Trophoblast cell (in vitro differentiated cells and primary cell): ENCODE results near the gene PLRG1.

Source experiments
- DNase-seq, 2 donors: peaks; one replicate each; pipeline ENCODE4 v3.0.0-alpha.2; 2016
- H2AFZ ChIP-seq: 2 replicates; pipeline ENCODE4 v1.6.1; 2013; ENCODE audit warnings: low read length, moderate library complexity, mild to moderate bottlenecking; ENCODE audit not compliant: insufficient read depth, poor library complexity
- H2AK5ac ChIP-seq: 2 replicates; pipeline ENCODE4 v1.6.1; 2013; ENCODE audit warnings: mild to moderate bottlenecking, low read length
- H2BK120ac ChIP-seq: 2 replicates; pipeline ENCODE4 v1.6.1; 2013; ENCODE audit warnings: low read length, mild to moderate bottlenecking, moderate library complexity; ENCODE audit not compliant: insufficient read depth, poor library complexity
- H2BK12ac ChIP-seq: 2 replicates; pipeline ENCODE4 v1.6.1; 2013; ENCODE audit warnings: mild to moderate bottlenecking, low read length, moderate library complexity
- H2BK5ac ChIP-seq: 2 replicates; pipeline ENCODE4 v1.6.1; 2013; ENCODE audit warnings: low read length, low read depth, moderate library complexity, mild to moderate bottlenecking; ENCODE audit not compliant: poor library complexity
- H3K14ac ChIP-seq: 2 replicates; pipeline ENCODE4 v1.6.1; 2013; ENCODE audit warnings: mild to moderate bottlenecking, low read length
- H3K18ac ChIP-seq: 2 replicates; pipeline ENCODE4 v1.6.1; 2013; ENCODE audit warnings: mild to moderate bottlenecking, low read length
- H3K23ac ChIP-seq: 2 replicates; pipeline ENCODE4 v1.6.1; 2013; ENCODE audit warnings: low read length
- H3K27ac ChIP-seq: 2 replicates; pipeline ENCODE4 v1.5.1; 2013; ENCODE audit warnings: low read depth, mild to moderate bottlenecking, inconsistent platforms, low read length, moderate library complexity
- H3K27me3 ChIP-seq: 2 replicates; pipeline ENCODE4 v1.6.1; 2013; ENCODE audit warnings: inconsistent platforms, mild to moderate bottlenecking, low read length, moderate library complexity; ENCODE audit not compliant: insufficient read depth
- H3K36me3 ChIP-seq, 2 experiments: 1 replicate in 1 of 2; 2 replicates in 1 of 2; pipeline ENCODE4 v1.6.1; 2013; ENCODE audit warnings: low read length in 2 of 2, mild to moderate bottlenecking in 2 of 2, moderate library complexity in 1 of 2; ENCODE audit not compliant: insufficient read depth in 2 of 2, control insufficient read depth in 1 of 2
- H3K4ac ChIP-seq: 2 replicates; pipeline ENCODE4 v1.6.1; 2013; ENCODE audit warnings: low read depth, mild to moderate bottlenecking, low read length, moderate library complexity
- H3K4me1 ChIP-seq, 2 experiments: 1 replicate in 1 of 2; 2 replicates in 1 of 2; pipeline ENCODE4 v1.6.1; 2013; ENCODE audit warnings: low read length in 2 of 2, mild to moderate bottlenecking in 2 of 2, moderate library complexity in 1 of 2; ENCODE audit not compliant: insufficient read depth in 2 of 2, control insufficient read depth in 1 of 2
- H3K4me2 ChIP-seq: 2 replicates; pipeline ENCODE4 v1.6.1; 2013; ENCODE audit warnings: inconsistent platforms, mild to moderate bottlenecking, low read length, moderate library complexity
- H3K4me3 ChIP-seq: 2 replicates; pipeline ENCODE4 v1.5.1; 2013; ENCODE audit warnings: mild to moderate bottlenecking, low read depth, low read length, inconsistent platforms
- H3K79me1 ChIP-seq: one replicate; pipeline ENCODE4 v1.6.1; 2013; ENCODE audit warnings: low read length
- H3K79me2 ChIP-seq: 2 replicates; pipeline ENCODE4 v1.6.1; 2013; ENCODE audit warnings: low read length, mild to moderate bottlenecking; ENCODE audit not compliant: control insufficient read depth, insufficient read depth, poor library complexity
- H3K9ac ChIP-seq: 2 replicates; pipeline ENCODE4 v1.6.1; 2013; ENCODE audit warnings: mild to moderate bottlenecking, low read length
- H3K9me3 ChIP-seq: 2 replicates; pipeline ENCODE4 v1.6.1; 2013; ENCODE audit warnings: low read depth, mild to moderate bottlenecking, control low read depth, inconsistent platforms, low read length; ENCODE audit not compliant: insufficient read depth
- H4K12ac ChIP-seq: 2 replicates; pipeline ENCODE4 v1.6.1; 2013; ENCODE audit warnings: low read depth, mild to moderate bottlenecking, low read length, moderate library complexity
- H4K8ac ChIP-seq: 2 replicates; pipeline ENCODE4 v1.6.1; 2013; ENCODE audit warnings: low read depth, mild to moderate bottlenecking, low read length, moderate library complexity
- H4K91ac ChIP-seq: one replicate; pipeline ENCODE4 v1.6.1; 2013; ENCODE audit warnings: low read depth, mild to moderate bottlenecking, low read length, moderate library complexity
- WGBS: extraction: QIAGEN DNeasy Blood & Tissue Kit; methylation state at CpG from one replicate; pipeline ENCODE4 v1.1.7; 2013; ENCODE audit warnings: missing lambda C conversion rate; ENCODE audit not compliant: insufficient read length, insufficient coverage; ENCODE audit errors: extremely low coverage; 5-methylcytosine and 5-hydroxymethylcytosine counted together

Gene PLRG1

GRCh38 chr4:154578919-154579318, 28.7 kb upstream of the PLRG1 start:
- no peak overlapping the region for H3K4ac ChIP-seq
- H3K4me1 ChIP-seq: no peaks in the 10 kb centered on the region
- H3K23ac ChIP-seq: no peak overlapping the region
- no peak overlapping the region for H4K12ac ChIP-seq
- no peak overlapping the region for H4K8ac ChIP-seq
- no peak overlapping the region for H2AFZ ChIP-seq
- H2AK5ac ChIP-seq: no peak overlapping the region
- no peak for DNase-seq
- H2BK120ac ChIP-seq: no peak overlapping the region
- no CpG with 5 or more reads among the region's 1 CpG for WGBS
- no peaks in the 10 kb centered on the region for H3K9me3 ChIP-seq
- H3K14ac ChIP-seq: no peak overlapping the region
- H3K4me3 ChIP-seq: no peak overlapping the region
- no peak overlapping the region for H3K27ac ChIP-seq
- no peaks in the 10 kb centered on the region for H3K36me3 ChIP-seq
- H4K91ac ChIP-seq: no peak overlapping the region
- H3K4me2 ChIP-seq: no peak overlapping the region
- H3K79me2 ChIP-seq: no peaks in the 10 kb centered on the region
- H3K9ac ChIP-seq: no peak overlapping the region
- H2BK12ac ChIP-seq: no peak overlapping the region
- H2BK5ac ChIP-seq: no peak overlapping the region
- H3K79me1 ChIP-seq: no peaks in the 10 kb centered on the region
- no peaks in the 10 kb centered on the region for H3K27me3 ChIP-seq
- no peak overlapping the region for H3K18ac ChIP-seq

DNA sequence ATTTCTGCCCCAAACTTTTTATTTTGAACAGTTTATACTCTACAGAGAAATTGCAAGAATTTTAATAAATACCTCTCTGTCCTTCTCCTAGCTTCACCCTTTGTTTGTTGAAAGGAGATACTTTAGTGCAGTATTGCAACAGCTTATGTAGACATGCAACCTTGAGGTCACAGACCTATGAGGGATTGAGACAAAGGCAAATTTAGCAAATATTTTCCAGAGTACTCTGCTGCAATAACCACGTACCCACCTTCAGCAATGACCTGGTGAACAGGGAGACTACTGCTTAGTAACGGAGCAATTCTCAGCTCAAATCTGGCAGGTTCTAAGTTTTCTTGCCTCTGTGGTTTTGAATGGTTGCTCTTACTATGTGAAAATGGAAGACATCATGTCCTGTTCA, 27.1 kb upstream of the PLRG1 start:
- Histone ChIP-seq H2BK120ac (no peak overlapping the region), H4K91ac (no peak overlapping the region), H4K12ac (no peak overlapping the region), H3K27me3 (no peaks in the 10 kb centered on the region), H4K8ac (no peak overlapping the region), H3K4me3 (no peak overlapping the region), H3K36me3 (no peaks in the 10 kb centered on the region), H2AK5ac (no peak overlapping the region), H3K4me1 (no peaks in the 10 kb centered on the region), H2AFZ (no peak overlapping the region), H3K79me2 (no peaks in the 10 kb centered on the region), H3K9me3 (no peaks in the 10 kb centered on the region), H3K27ac (no peak overlapping the region), H2BK5ac (no peak overlapping the region), H3K4ac (no peak overlapping the region), H2BK12ac (no peak overlapping the region), H3K4me2 (no peak overlapping the region), H3K9ac (no peak overlapping the region), H3K79me1 (no peaks in the 10 kb centered on the region), H3K18ac (no peak overlapping the region), H3K14ac (no peak overlapping the region), H3K23ac (no peak overlapping the region)
- DNase-seq: peak in 1 of 2 donors; percentile 27
- WGBS: no CpG with 5 or more reads among the region's 2 CpGs

GRCh38 chr4:154574311-154574710, 24.1 kb upstream of the PLRG1 start:
- Histone ChIP-seq H3K18ac (no peak overlapping the region), H2AK5ac (no peak overlapping the region), H3K27ac (no peak overlapping the region), H3K9ac (no peak overlapping the region), H3K79me2 (no peaks in the 10 kb centered on the region), H3K4ac (no peak overlapping the region), H3K4me1 (no peaks in the 10 kb centered on the region), H2BK5ac (no peak overlapping the region), H3K4me2 (no peak overlapping the region), H3K27me3 (no peaks in the 10 kb centered on the region), H4K8ac (no peak overlapping the region), H2BK12ac (no peak overlapping the region), H3K79me1 (no peaks in the 10 kb centered on the region), H3K14ac (no peak overlapping the region), H3K23ac (no peak overlapping the region), H4K12ac (no peak overlapping the region), H3K4me3 (no peak overlapping the region), H4K91ac (no peak overlapping the region), H2AFZ (no peak overlapping the region), H3K9me3 (no peaks in the 10 kb centered on the region), H3K36me3 (no peaks in the 10 kb centered on the region), H2BK120ac (no peak overlapping the region)
- no peak for DNase-seq
- WGBS: no CpG with 5 or more reads among the region's 3 CpGs

GRCh38 chr4:154573190-154573870, 23.1 kb upstream of the PLRG1 start:
- Histone ChIP-seq H3K23ac (no peak overlapping the region), H3K27me3 (no peaks in the 10 kb centered on the region), H2BK12ac (no peak overlapping the region), H3K79me1 (no peaks in the 10 kb centered on the region), H2AK5ac (no peak overlapping the region), H3K79me2 (no peaks in the 10 kb centered on the region), H3K14ac (no peak overlapping the region), H3K36me3 (no peaks in the 10 kb centered on the region), H3K9me3 (no peaks in the 10 kb centered on the region), H2BK5ac (no peak overlapping the region), H3K18ac (no peak overlapping the region), H4K8ac (no peak overlapping the region), H4K91ac (no peak overlapping the region), H3K4me1 (no peaks in the 10 kb centered on the region), H2BK120ac (no peak overlapping the region), H3K4me3 (no peak overlapping the region), H3K27ac (no peak overlapping the region), H4K12ac (no peak overlapping the region), H2AFZ (no peak overlapping the region), H3K4me2 (no peak overlapping the region), H3K9ac (no peak overlapping the region), H3K4ac (no peak overlapping the region)
- DNase-seq: no peak
- WGBS: no CpG with 5 or more reads among the region's 5 CpGs
